NOMO-1 (cell line): ENCODE results near the gene MYL5.
"Not testable (repeated sequence)": the region's sequence is repeated elsewhere in the genome, so short reads cannot be mapped to it uniquely, and the experiment has no call there.

ENCODE experiments used
- DNase-seq, 2 experiments: peaks; one replicate each; lab custom pipeline; 2025; ENCODE audit not compliant: unreplicated experiment in 2 of 2; lab: John Stamatoyannopoulos, UW

Gene MYL5

GRCh38 chr4:722851-723360 is 48.6 kb downstream of the MYL5 start:
- no peak for DNase-seq

GRCh38 chr4:723751-724530 is 49.6 kb downstream of the MYL5 start:
- DNase-seq, result no peak

GRCh38 chr4:725391-726234 is 51.3 kb downstream of the MYL5 start:
- no peak for DNase-seq

DNA sequence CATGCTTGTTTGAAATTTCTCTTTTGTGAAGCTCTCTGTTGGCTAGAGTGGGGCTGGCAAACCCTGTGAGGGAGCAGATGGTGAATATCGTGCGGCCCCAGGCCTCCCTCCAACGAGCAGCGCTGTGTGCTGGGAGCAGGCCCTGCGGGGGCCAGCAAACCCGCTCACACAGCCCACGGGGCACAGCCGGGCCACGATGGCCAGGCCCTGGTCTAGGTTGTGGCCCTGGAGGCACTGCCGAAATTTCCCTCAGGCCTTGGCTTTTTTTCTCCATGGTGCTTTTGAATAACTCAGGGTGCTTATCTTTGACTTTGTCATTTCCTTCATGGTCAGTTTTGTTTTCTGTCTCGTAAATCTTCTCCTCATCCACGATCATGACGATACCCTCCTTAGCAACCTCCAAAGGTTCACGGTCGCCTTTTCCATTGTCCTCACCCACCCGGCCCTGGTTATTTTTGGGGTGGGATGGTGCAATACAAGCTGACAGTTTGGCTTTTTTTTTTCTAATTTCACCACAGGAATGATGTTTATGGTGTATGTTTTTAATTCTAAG is 52.0 kb downstream of the MYL5 start:
- DNase-seq, result peak; percentile 48 to 50

DNA sequence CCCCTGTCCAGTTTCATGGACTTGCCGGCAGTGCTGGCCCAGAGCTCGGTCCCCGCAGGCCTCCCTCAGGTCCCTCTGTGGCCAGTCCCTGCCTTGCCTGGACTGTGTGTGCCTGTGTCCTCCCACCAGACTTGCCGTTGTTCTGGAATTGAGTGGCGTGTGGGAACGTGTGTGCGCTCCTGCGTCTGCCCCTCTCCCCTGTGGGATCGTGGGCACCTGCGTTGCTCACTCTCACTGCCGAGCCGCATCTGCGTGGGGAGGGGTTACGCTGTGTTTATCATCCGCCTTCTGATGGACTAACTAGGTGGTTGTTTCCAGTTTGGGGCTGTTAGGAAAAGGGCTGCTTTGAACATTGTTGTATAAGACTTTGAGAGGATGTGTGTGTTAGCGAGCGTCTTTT is 52.5 kb downstream of the MYL5 start:
- no peak for DNase-seq

- no peak for DNase-seq
These were observed 53.2 kb downstream of the MYL5 start for GRCh38 chr4:727576-727975.

DNA sequence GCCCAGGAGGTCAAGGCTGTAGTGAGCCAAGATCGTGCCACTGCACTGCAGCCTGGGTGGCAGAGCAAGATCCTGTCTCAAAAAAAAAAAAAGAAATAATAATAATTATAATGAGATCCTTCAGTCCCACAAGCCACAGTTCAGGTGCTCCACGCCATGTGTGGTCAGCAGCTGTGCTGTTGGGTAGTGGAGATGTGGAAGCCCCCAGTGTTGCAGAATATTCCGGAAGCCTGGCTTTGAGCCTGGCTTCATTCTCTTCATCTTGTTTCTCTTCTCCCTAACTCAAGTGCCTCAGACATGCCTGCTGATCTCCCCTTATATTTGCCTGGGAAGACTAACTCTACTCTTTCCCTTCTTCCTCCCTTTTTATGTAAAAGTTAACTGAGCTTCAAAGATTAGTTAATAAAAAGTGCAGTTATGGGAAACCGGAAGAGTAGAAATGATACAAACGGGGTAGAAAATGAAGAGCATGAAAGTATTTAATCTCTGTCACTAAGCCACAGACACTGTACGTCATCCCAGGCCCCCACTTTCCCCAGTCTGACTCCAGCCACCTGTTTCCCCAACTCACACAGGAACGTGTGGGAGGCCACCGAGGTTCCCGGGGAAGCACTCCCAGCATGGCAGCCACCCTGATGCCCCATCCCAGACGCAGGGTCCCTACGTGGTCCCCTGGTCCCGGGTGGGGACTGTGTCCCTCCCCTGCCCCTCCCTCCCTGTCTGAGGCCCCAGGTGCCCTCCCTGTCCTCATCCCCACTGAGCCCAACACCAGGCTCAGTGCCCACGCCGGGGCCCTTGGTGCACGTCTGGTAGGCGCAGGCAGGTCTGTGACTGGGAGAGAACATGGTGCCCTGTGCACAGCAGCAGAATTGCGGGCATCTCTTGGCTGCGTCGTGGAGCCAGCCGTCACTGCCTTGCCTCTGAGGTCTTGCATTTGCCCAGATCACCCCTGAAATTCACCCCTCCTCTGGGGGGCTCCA is 55.3 kb downstream of the MYL5 start:
- DNase-seq, result no peak

- no peak for DNase-seq
These were observed 56.2 kb downstream of the MYL5 start for GRCh38 chr4:730511-730910.

DNA sequence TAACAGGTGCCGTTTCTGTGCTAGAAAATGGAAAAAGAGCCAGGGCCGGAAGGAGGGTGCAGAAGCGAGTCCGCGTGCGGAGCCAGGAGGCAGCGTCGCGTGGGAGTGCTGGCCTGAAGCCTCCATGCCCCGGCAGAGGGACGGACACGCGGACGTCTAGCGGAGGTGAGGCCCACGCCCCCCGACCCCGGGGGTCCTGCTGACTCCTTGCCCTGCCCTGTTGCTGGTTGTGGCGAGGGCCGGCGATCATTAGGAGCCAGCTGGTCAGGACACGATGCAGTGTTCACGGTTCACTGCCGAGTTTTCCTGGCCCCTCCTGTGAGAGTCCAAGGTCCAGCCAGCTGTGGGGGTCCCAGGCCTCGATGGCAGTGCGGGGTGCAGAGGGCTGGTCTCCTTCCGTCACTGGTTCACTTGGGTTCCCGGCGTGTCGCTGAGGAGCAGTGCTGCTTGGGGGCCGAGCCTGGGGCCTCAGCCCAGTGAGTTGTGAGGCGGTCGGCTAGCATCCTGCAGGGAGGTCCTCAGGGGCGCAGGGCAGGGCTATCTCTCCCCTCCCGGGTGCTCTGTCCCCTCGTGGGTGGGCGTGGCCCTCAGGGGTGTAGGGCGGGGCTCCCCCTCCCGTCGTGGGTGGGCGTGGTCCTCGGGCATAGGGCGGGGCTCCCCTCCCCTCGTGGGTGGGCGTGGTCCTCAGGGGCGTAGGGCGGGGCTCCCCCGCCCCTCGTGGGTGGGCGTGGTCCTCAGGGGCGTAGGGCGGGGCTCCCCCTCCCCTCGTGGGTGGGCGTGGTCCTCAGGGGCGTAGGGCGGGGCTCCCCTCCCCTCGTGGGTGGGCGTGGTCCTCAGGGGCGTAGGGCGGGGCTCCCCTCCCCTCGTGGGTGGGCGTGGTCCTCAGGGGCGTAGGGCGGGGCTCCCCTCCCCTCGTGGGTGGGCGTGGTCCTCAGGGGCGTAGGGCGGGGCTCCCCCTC is 56.9 kb downstream of the MYL5 start:
- DNase-seq, result not testable (repeated sequence)
